KMS-11 (cell line): ENCODE measurements around the gene SLK.

Experiments used
- H2AFZ ChIP-seq: fragments of 200-600 bp; sonication (generic); 2 replicates; pipeline ENCODE4 v1.6.1; 2016; ENCODE audit warnings: antibody characterized with exemption, mixed run types, low read depth
- H3K27ac ChIP-seq: fragments of 200-600 bp; sonication (generic); 2 replicates; pipeline ENCODE4 v1.6.1; 2016; ENCODE audit warnings: mild to moderate bottlenecking, mixed run types
- H3K27me3 ChIP-seq: fragments of 200-600 bp; sonication (generic); 2 replicates; pipeline ENCODE4 v1.6.1; 2017; ENCODE audit warnings: mild to moderate bottlenecking, low read depth, mixed run types, moderate library complexity; ENCODE audit not compliant: insufficient read depth
- H3K36me3 ChIP-seq: fragments of 200-600 bp; sonication (generic); 2 replicates; pipeline ENCODE4 v1.6.1; 2017; ENCODE audit warnings: mild to moderate bottlenecking, mixed run types; ENCODE audit not compliant: insufficient read depth
- H3K4me1 ChIP-seq: fragments of 200-600 bp; sonication (generic); 2 replicates; pipeline ENCODE4 v1.6.1; 2016; ENCODE audit warnings: mild to moderate bottlenecking, low read depth, mixed run types; ENCODE audit not compliant: poor library complexity, severe bottlenecking
- H3K4me2 ChIP-seq: fragments of 200-600 bp; sonication (generic); 2 replicates; pipeline ENCODE4 v1.7.0; 2016; ENCODE audit warnings: mild to moderate bottlenecking, mixed run types
- H3K4me3 ChIP-seq: fragments of 200-600 bp; sonication (generic); IDR thresholded peaks from 2 replicates; pipeline ENCODE4 v1.6.1; 2017; ENCODE audit warnings: low read depth, low read length, mixed read lengths; ENCODE audit not compliant: insufficient read depth
- H3K79me2 ChIP-seq: fragments of 200-600 bp; sonication (generic); 2 replicates; pipeline ENCODE4 v1.6.1; 2016; ENCODE audit warnings: low read depth, mixed run types; ENCODE audit not compliant: insufficient read depth
- H3K9ac ChIP-seq: fragments of 200-600 bp; sonication (generic); 2 replicates; pipeline ENCODE4 v1.6.1; 2016; ENCODE audit warnings: mild to moderate bottlenecking, mixed run types
- H4K20me1 ChIP-seq: fragments of 200-600 bp; sonication (generic); 2 replicates; pipeline ENCODE4 v1.6.1; 2016; ENCODE audit warnings: mild to moderate bottlenecking, mixed run types; ENCODE audit not compliant: insufficient read depth
- CTCF ChIP-seq: fragments of 200-600 bp; sonication (generic); conservative IDR thresholded peaks from 2 replicates; pipeline ENCODE4 v1.6.1; 2017; ENCODE audit warnings: low read depth, mild to moderate bottlenecking, antibody characterized with exemption, low read length, moderate library complexity, mixed read lengths

The SLK gene

GRCh38 chr10:103941801-103942200 is 25.1 kb upstream of the SLK start:
- no peaks in the 10 kb centered on the region for H3K27me3 ChIP-seq
- no peak overlapping the region for H3K9ac ChIP-seq
- H3K36me3 ChIP-seq: no peaks in the 10 kb centered on the region
- H3K27ac ChIP-seq: no peak overlapping the region
- no peaks in the 10 kb centered on the region for H3K79me2 ChIP-seq
- no peaks in the 10 kb centered on the region for H4K20me1 ChIP-seq
- TF ChIP-seq CTCF: no peak
- no peak overlapping the region for H3K4me3 ChIP-seq
- H3K4me2 ChIP-seq: no peak overlapping the region
- no peaks in the 10 kb centered on the region for H3K4me1 ChIP-seq
- no peak overlapping the region for H2AFZ ChIP-seq

GRCh38 chr10:103942866-103943265 is 24.1 kb upstream of the SLK start:
- no peak for TF ChIP-seq CTCF
- Histone ChIP-seq H4K20me1 (no peaks in the 10 kb centered on the region), H3K4me1 (no peaks in the 10 kb centered on the region), H2AFZ (no peak overlapping the region), H3K4me2 (no peak overlapping the region), H3K27ac (no peak overlapping the region), H3K36me3 (no peaks in the 10 kb centered on the region), H3K79me2 (no peaks in the 10 kb centered on the region), H3K27me3 (no peaks in the 10 kb centered on the region), H3K9ac (no peak overlapping the region), H3K4me3 (no peak overlapping the region)

- H3K4me3 ChIP-seq: no peak overlapping the region
- H3K27me3 ChIP-seq: no peaks in the 10 kb centered on the region
- H4K20me1 ChIP-seq: no peaks in the 10 kb centered on the region
- no peak overlapping the region for H3K27ac ChIP-seq
- no peak overlapping the region for H3K4me2 ChIP-seq
- H3K4me1 ChIP-seq: no peaks in the 10 kb centered on the region
- H3K9ac ChIP-seq: no peak overlapping the region
- no peaks in the 10 kb centered on the region for H3K79me2 ChIP-seq
- no peak overlapping the region for H2AFZ ChIP-seq
- H3K36me3 ChIP-seq: no peaks in the 10 kb centered on the region
- no peak for TF ChIP-seq CTCF
Observed at GRCh38 chr10:103947799-103948516, 19.0 kb upstream of the SLK start.

GRCh38 chr10:103949728-103950127 is 17.2 kb upstream of the SLK start:
- Histone ChIP-seq H3K27me3 (no peaks in the 10 kb centered on the region), H2AFZ (no peak overlapping the region), H3K4me1 (no peaks in the 10 kb centered on the region), H4K20me1 (no peaks in the 10 kb centered on the region), H3K27ac (no peak overlapping the region), H3K9ac (no peak overlapping the region), H3K36me3 (no peaks in the 10 kb centered on the region), H3K79me2 (no peaks in the 10 kb centered on the region), H3K4me3 (no peak overlapping the region), H3K4me2 (no peak overlapping the region)
- no peak for TF ChIP-seq CTCF
